CD14-positive monocyte (primary cell): ENCODE data around the gene MT1X. TPM values are rescaled to one million over a fixed set of nuclear protein-coding genes. Genes with fewer than 3 reads are reported as not detected.

Experiments used
- DNase-seq, 3 donors: peaks; one replicate each; pipeline ENCODE4 v3.0.0-alpha.2; 2011 to 2022
- H2AFZ ChIP-seq: 2 replicates; pipeline ENCODE4 v1.6.0; 2012; ENCODE audit warnings: mild to moderate bottlenecking, low read depth, low read length, inconsistent platforms; ENCODE audit not compliant: insufficient read depth, poor library complexity, severe bottlenecking
- H3K27ac ChIP-seq, 2 donors: 1 replicate in 1 of 2; 2 replicates in 1 of 2; pipeline ENCODE4 v1.5.1; 2012 to 2013; ENCODE audit warnings: low read length in 2 of 2, control low read depth in 1 of 2, inconsistent platforms in 1 of 2, low read depth in 1 of 2, mild to moderate bottlenecking in 1 of 2
- H3K27me3 ChIP-seq, 2 donors: one replicate each; pipeline versions ENCODE4 v1.6.0 to v1.6.1; 2011 to 2013; ENCODE audit warnings: low read length in 2 of 2; ENCODE audit not compliant: control insufficient read depth in 2 of 2, insufficient read depth in 2 of 2
- H3K36me3 ChIP-seq, 2 donors: replicated peaks in 1 of 2; 1 replicate in 1 of 2; 2 replicates in 1 of 2; pipeline versions ENCODE4 v1.5.1 to v1.6.1; 2012 to 2013; ENCODE audit warnings: low read length in 2 of 2, control low read depth in 1 of 2, inconsistent platforms in 1 of 2, mild to moderate bottlenecking in 1 of 2; ENCODE audit not compliant: insufficient read depth in 2 of 2, control insufficient read depth in 1 of 2
- H3K4me1 ChIP-seq, 2 donors: 1 replicate in 1 of 2; 2 replicates in 1 of 2; pipeline versions ENCODE4 v1.5.1 to v1.6.1; 2012 to 2013; ENCODE audit warnings: low read length in 2 of 2, control low read depth in 1 of 2, inconsistent platforms in 1 of 2, mild to moderate bottlenecking in 1 of 2, moderate library complexity in 1 of 2; ENCODE audit not compliant: insufficient read depth in 2 of 2, control insufficient read depth in 1 of 2
- H3K4me2 ChIP-seq: replicated peaks from 2 replicates; pipeline ENCODE3; 2012; ENCODE audit warnings: low read length, moderate library complexity, mild to moderate bottlenecking; ENCODE audit not compliant: poor library complexity, severe bottlenecking; ENCODE audit errors: extremely low read depth
- H3K4me3 ChIP-seq, 3 experiments: fragments of 200-600 bp in 1 of 3; sonication (generic) in 1 of 3; replicated peaks in 1 of 3; 1 replicate in 2 of 3; 2 replicates in 1 of 3; pipeline ENCODE4 v1.5.1; 2011 to 2013; ENCODE audit warnings: low read length in 3 of 3, mild to moderate bottlenecking in 3 of 3, control low read depth in 2 of 3, low read depth in 2 of 3, inconsistent platforms in 1 of 3, moderate library complexity in 1 of 3
- H3K79me2 ChIP-seq: 2 replicates; pipeline ENCODE4 v1.6.0; 2012; ENCODE audit warnings: mild to moderate bottlenecking, control low read depth, inconsistent platforms, low read length, moderate library complexity; ENCODE audit not compliant: insufficient read depth
- H3K9ac ChIP-seq: 2 replicates; pipeline ENCODE4 v1.6.0; 2017; ENCODE audit warnings: low read length, mild to moderate bottlenecking; ENCODE audit not compliant: insufficient read depth, poor library complexity, severe bottlenecking
- H3K9me3 ChIP-seq, 2 donors: replicated peaks in 1 of 2; 1 replicate in 1 of 2; 2 replicates in 1 of 2; pipeline versions ENCODE4 v1.5.1 to v1.6.1; 2012 to 2013; ENCODE audit warnings: low read length in 2 of 2, control low read depth in 1 of 2; ENCODE audit not compliant: control insufficient read depth in 1 of 2, insufficient read depth in 1 of 2
- H4K20me1 ChIP-seq: 2 replicates; pipeline ENCODE4 v1.6.0; 2012; ENCODE audit warnings: mild to moderate bottlenecking, low read length, control low read depth, moderate library complexity; ENCODE audit not compliant: insufficient read depth
- H3K27ac Mint-ChIP-seq, 7 donors: one replicate each; pipeline ENCODE4 v1.8.0; 2020; ENCODE audit warnings: mild to moderate bottlenecking in 7 of 7, mixed read lengths in 7 of 7, moderate library complexity in 6 of 7, inconsistent platforms in 2 of 7
- H3K27me3 Mint-ChIP-seq, 3 donors: one replicate each; pipeline ENCODE4 v1.8.0; 2021 to 2022; ENCODE audit warnings: low read depth in 3 of 3, mild to moderate bottlenecking in 3 of 3, mixed read lengths in 3 of 3, moderate library complexity in 3 of 3, inconsistent platforms in 1 of 3
- H3K36me3 Mint-ChIP-seq, 2 donors: one replicate each; pipeline ENCODE4 v1.8.0; 2020; ENCODE audit warnings: mixed read lengths in 2 of 2, inconsistent platforms in 1 of 2, mild to moderate bottlenecking in 1 of 2
- H3K4me1 Mint-ChIP-seq: one replicate; pipeline ENCODE4 v1.8.0; 2020; ENCODE audit warnings: mild to moderate bottlenecking, mixed read lengths
- H3K4me3 Mint-ChIP-seq, 2 donors: one replicate each; pipeline ENCODE4 v1.8.0; 2020; ENCODE audit warnings: mild to moderate bottlenecking in 2 of 2, mixed read lengths in 2 of 2, moderate library complexity in 1 of 2
- H3K9me3 Mint-ChIP-seq, 7 donors: one replicate each; pipeline ENCODE4 v1.8.0; 2020 to 2022; ENCODE audit warnings: mixed read lengths in 7 of 7, mild to moderate bottlenecking in 6 of 7, moderate library complexity in 6 of 7, inconsistent platforms in 2 of 7
- CTCF ChIP-seq: fragments of 200-600 bp; IDR thresholded peaks from one replicate; pipeline ENCODE4 v1.8.0; 2022; ENCODE audit warnings: antibody characterized with exemption, mild to moderate bottlenecking
- WGBS: methylation state at CpG from one replicate; pipeline ENCODE4 v1.1.5; 2013; ENCODE audit warnings: missing lambda C conversion rate; ENCODE audit not compliant: insufficient coverage; 5-methylcytosine and 5-hydroxymethylcytosine counted together
- intact Hi-C, 2 donors: fragments of 100-400 bp; cut with micrococcal nuclease; formaldehyde crosslinking; loops; one replicate each; pipeline versions ENCODE4 v1.15.0 to v1.15.1; 2023
- polyA plus RNA-seq, 3 donors: library from polyadenylated mRNA; depleted of rRNA in 1 of 3; unstranded in 2 of 3; stranded (reverse) in 1 of 3; fragments of 300-500 nt in 2 of 3; fragments of >200 nt in 1 of 3; fragmentation: Illumina TruSeq in 2 of 3; gene quantifications; 1 replicate in 2 of 3; 2 replicates in 1 of 3; pipeline ENCODE4 v1.2.3, GENCODE V29; 2012 to 2021

The MT1X gene
- polyA plus RNA-seq, 3 donors = 34.5 to 87.9 (median 55.4) TPM

- no peak overlapping the region for H3K4me3 Mint-ChIP-seq
- WGBS = no CpG with 5 or more reads among the region's 5 CpGs
- peaks cover 2 to 10% (median 5%) of the 10 kb centered on the region in 3 donors for H3K27me3 Mint-ChIP-seq
- no peak for TF ChIP-seq CTCF
- DNase-seq = no peak
- no peaks in the 10 kb centered on the region for H3K9me3 ChIP-seq
- H4K20me1 ChIP-seq = no peaks in the 10 kb centered on the region
- H3K79me2 ChIP-seq = no peaks in the 10 kb centered on the region
- intact Hi-C loops = no loop called here
- H3K27ac ChIP-seq = no peak overlapping the region
- H3K36me3 ChIP-seq = no peaks in the 10 kb centered on the region
- H3K36me3 Mint-ChIP-seq = no peaks in the 10 kb centered on the region
- H3K9ac ChIP-seq = no peak overlapping the region
- no peaks in the 10 kb centered on the region for H3K4me1 Mint-ChIP-seq
- H3K27ac Mint-ChIP-seq = no peak overlapping the region
- H3K4me3 ChIP-seq = no peak overlapping the region
- no peak overlapping the region for H3K4me2 ChIP-seq
- peaks cover 0 to 6% of the 10 kb centered on the region in 2 donors for H3K27me3 ChIP-seq
- H3K9me3 Mint-ChIP-seq = no peaks in the 10 kb centered on the region
- H2AFZ ChIP-seq = no peak overlapping the region
- H3K4me1 ChIP-seq = no peaks in the 10 kb centered on the region
Observed at GRCh38 chr16:56722200-56722842, 40.1 kb downstream of the MT1X start.

GRCh38 chr16:56724191-56724590 lies 41.9 kb downstream of the MT1X start:
- H4K20me1 ChIP-seq = no peaks in the 10 kb centered on the region
- H3K4me3 ChIP-seq = no peak overlapping the region
- Mint-ChIP-seq H3K36me3 (no peaks in the 10 kb centered on the region), H3K27me3 (peaks cover 2 to 10% (median 2%) of the 10 kb centered on the region in 3 donors), H3K4me3 (no peak overlapping the region), H3K9me3 (no peaks in the 10 kb centered on the region), H3K4me1 (peaks cover 6% of the 10 kb centered on the region), H3K27ac (no peak overlapping the region)
- no peaks in the 10 kb centered on the region for H3K79me2 ChIP-seq
- H3K9me3 ChIP-seq = no peaks in the 10 kb centered on the region
- no peaks in the 10 kb centered on the region for H3K36me3 ChIP-seq
- peaks cover 0 to 6% of the 10 kb centered on the region in 2 donors for H3K27me3 ChIP-seq
- intact Hi-C loops = no loop called here
- no peak overlapping the region for H3K27ac ChIP-seq
- no peak for DNase-seq
- TF ChIP-seq CTCF = no peak
- H3K4me1 ChIP-seq = peaks cover 2 to 4% of the 10 kb centered on the region in 2 donors
- H3K9ac ChIP-seq = no peak overlapping the region
- 100% methylated on average over 2 of the region's 3 CpGs for WGBS
- no peak overlapping the region for H3K4me2 ChIP-seq
- no peak overlapping the region for H2AFZ ChIP-seq
